Omental fat pad (tissue), 4 donors: ENCODE results near the gene GALNT14. TPM values are rescaled to one million over a fixed set of nuclear protein-coding genes. Genes with fewer than 3 reads are reported as not detected.

Experiments
- ATAC-seq: fragments of 150-250 bp; one replicate; pipeline ENCODE4 v1.9.1; 2016; ENCODE audit warnings: mild to moderate bottlenecking, moderate library complexity; ENCODE audit not compliant: low FRiP score
- DNase-seq: peaks from one replicate; pipeline ENCODE4 v3.0.0-alpha.2; 2019; ENCODE audit warnings: low spot score
- CTCF ChIP-seq, 3 donors: fragments of 450-650 bp; IDR thresholded peaks; one replicate each; pipeline ENCODE4 v1.5.1; 2016 to 2017; ENCODE audit warnings: antibody characterized with exemption in 3 of 3, mild to moderate bottlenecking in 3 of 3, moderate library complexity in 2 of 3
- total RNA-seq, 4 donors: library from RNA; depleted of rRNA; stranded (reverse); fragments of >200 nt; gene quantifications; one replicate each; pipeline ENCODE4 v1.1.0, GENCODE V29; 2016

GALNT14 gene
- total RNA-seq, 4 donors from 2014 or later = 0.65 to 2.6 (median 2.0) TPM

GRCh38 chr2:31142110-31142509 is 3.9 kb upstream of the GALNT14 start:
- no peak for DNase-seq
- no peak for ATAC-seq
- TF ChIP-seq CTCF (IDR thresholded peaks at IDR 0.05) = no peak

- no peak for TF ChIP-seq CTCF (IDR thresholded peaks at IDR 0.05)
- no peak for ATAC-seq
- DNase-seq = no peak
Measured at GRCh38 chr2:31141443-31142085, 3.3 kb upstream of the GALNT14 start.

- no peak for TF ChIP-seq CTCF (IDR thresholded peaks at IDR 0.05)
- no peak for DNase-seq
Measured at GRCh38 chr2:31140151-31140550, 1.9 kb upstream of the GALNT14 start.

GRCh38 chr2:31139671-31140070 is 1.4 kb upstream of the GALNT14 start:
- ATAC-seq = no peak

More at GRCh38 chr2:31140151-31140550, 1.9 kb upstream of the GALNT14 start:
- ATAC-seq = no peak

GRCh38 chr2:31137211-31138036 is 816 bp downstream of the GALNT14 start:
- ATAC-seq (peak; percentile 4), DNase-seq (no peak)
- TF ChIP-seq CTCF (IDR thresholded peaks at IDR 0.05) = no peak

More at GRCh38 chr2:31139671-31140070, 1.4 kb upstream of the GALNT14 start:
- no peak for TF ChIP-seq CTCF (IDR thresholded peaks at IDR 0.05)
- DNase-seq = no peak

- DNase-seq = no peak
- TF ChIP-seq CTCF (IDR thresholded peaks at IDR 0.05) = no peak
- ATAC-seq = no peak
Measured at GRCh38 chr2:31136732-31137131, 1.5 kb downstream of the GALNT14 start.
